IMR-90 (cell line): ENCODE results near the gene KRT7. TPM values are rescaled to one million over a fixed set of nuclear protein-coding genes. Genes with fewer than 3 reads are reported as not detected.

Experiments
- ATAC-seq: fragments of 200-7000 bp; cut with Tn5 transposase; 2 replicates; pipeline ENCODE4 v1.9.1; 2020; ENCODE audit warnings: low read depth, mild to moderate bottlenecking, moderate library complexity
- BruUV-seq: library from RNA; stranded (reverse); fragments of 400-500 nt; replicated peaks from 2 replicates; lab custom pipeline; 2021; lab: Mats Ljungman, UMichigan
- CTCF ChIA-PET: fragments of 300-600 bp; formaldehyde crosslinking; extraction: SDS; loops from one replicate; lab custom pipeline; 2021; ENCODE audit warnings: antibody characterized with exemption; lab: Yijun Ruan, JAX
- POLR2A ChIA-PET: fragments of 300-600 bp; sonication (Branson Sonifier 250); formaldehyde crosslinking; loops from one replicate; lab custom pipeline; 2022; ENCODE audit warnings: antibody characterized with exemption; ENCODE audit not compliant: unreplicated experiment; lab: Charles Lee
- DNase-seq: peaks from one replicate; pipeline ENCODE4 v3.0.0; 2013
- H2AFZ ChIP-seq: replicated peaks from 2 replicates; pipeline ENCODE3; 2013; ENCODE audit warnings: low read length, mild to moderate bottlenecking; ENCODE audit not compliant: poor library complexity
- H2AK5ac ChIP-seq: 2 replicates; pipeline ENCODE4 v1.6.1; 2013; ENCODE audit warnings: low read depth, low read length, inconsistent platforms
- H2AK9ac ChIP-seq: replicated peaks from 2 replicates; pipeline ENCODE3; 2013; ENCODE audit warnings: mild to moderate bottlenecking, low read depth, low read length, moderate library complexity; ENCODE audit not compliant: poor library complexity
- H2BK120ac ChIP-seq: 2 replicates; pipeline ENCODE4 v1.6.1; 2013; ENCODE audit warnings: low read depth, low read length, inconsistent platforms
- H2BK15ac ChIP-seq: 3 replicates; pipeline ENCODE4 v1.6.1; 2013; ENCODE audit warnings: low read depth, low read length, inconsistent platforms
- H2BK20ac ChIP-seq: 2 replicates; pipeline ENCODE4 v1.6.1; 2013; ENCODE audit warnings: low read depth, mild to moderate bottlenecking, inconsistent platforms, low read length, moderate library complexity
- H2BK5ac ChIP-seq: 2 replicates; pipeline ENCODE4 v1.6.1; 2013; ENCODE audit warnings: mild to moderate bottlenecking, low read depth, low read length, inconsistent platforms; ENCODE audit not compliant: poor library complexity, severe bottlenecking
- H3K14ac ChIP-seq: replicated peaks from 2 replicates; pipeline ENCODE4 v1.6.1; 2013; ENCODE audit warnings: low read depth, low read length, inconsistent platforms
- H3K18ac ChIP-seq: 2 replicates; pipeline ENCODE4 v1.6.1; 2013; ENCODE audit warnings: low read depth, low read length, control low read depth
- H3K23ac ChIP-seq: 2 replicates; pipeline ENCODE4 v1.6.1; 2013; ENCODE audit warnings: low read depth, low read length, inconsistent platforms
- H3K27ac ChIP-seq: 2 replicates; pipeline ENCODE4 v1.5.1; 2013; ENCODE audit warnings: mild to moderate bottlenecking, control low read depth, low read length; ENCODE audit not compliant: insufficient read depth
- H3K27me3 ChIP-seq: 2 replicates; pipeline ENCODE4 v1.6.1; 2013; ENCODE audit warnings: low read length; ENCODE audit not compliant: control insufficient read depth, insufficient read depth
- H3K36me3 ChIP-seq: 2 replicates; pipeline ENCODE4 v1.6.1; 2013; ENCODE audit warnings: low read length, mixed read lengths; ENCODE audit not compliant: control insufficient read depth, insufficient read depth
- H3K4ac ChIP-seq: 2 replicates; pipeline ENCODE4 v1.6.1; 2013; ENCODE audit warnings: low read depth, low read length, inconsistent platforms
- H3K4me1 ChIP-seq: 2 replicates; pipeline ENCODE4 v1.6.1; 2013; ENCODE audit warnings: low read length, mixed read lengths; ENCODE audit not compliant: control insufficient read depth, insufficient read depth
- H3K4me2 ChIP-seq: 2 replicates; pipeline ENCODE4 v1.6.1; 2013; ENCODE audit warnings: low read depth, mild to moderate bottlenecking, control low read depth, low read length, moderate library complexity
- H3K4me3 ChIP-seq: 2 replicates; pipeline ENCODE4 v1.5.1; 2013; ENCODE audit warnings: low read depth, mild to moderate bottlenecking, control low read depth, low read length, moderate library complexity; ENCODE audit not compliant: insufficient read depth
- H3K56ac ChIP-seq: 2 replicates; pipeline ENCODE4 v1.6.1; 2013; ENCODE audit warnings: low read length, inconsistent platforms; ENCODE audit not compliant: insufficient read depth; ENCODE audit errors: extremely low read depth
- H3K79me1 ChIP-seq, 2 experiments: 2 replicates each; pipeline ENCODE4 v1.6.1; 2013; ENCODE audit warnings: low read length in 2 of 2, inconsistent platforms in 1 of 2, low read depth in 1 of 2
- H3K9ac ChIP-seq: 2 replicates; pipeline ENCODE4 v1.6.1; 2013; ENCODE audit warnings: low read depth, low read length, control low read depth
- H3K9me1 ChIP-seq: 2 replicates; pipeline ENCODE4 v1.6.1; 2013; ENCODE audit warnings: low read length, inconsistent platforms; ENCODE audit not compliant: insufficient read depth
- H3K9me3 ChIP-seq: 2 replicates; pipeline ENCODE4 v1.6.1; 2013; ENCODE audit warnings: low read length; ENCODE audit not compliant: control insufficient read depth, insufficient read depth
- H4K20me1 ChIP-seq: 2 replicates; pipeline ENCODE4 v1.6.1; 2013; ENCODE audit warnings: low read length, inconsistent platforms; ENCODE audit not compliant: insufficient read depth
- H4K5ac ChIP-seq: 2 replicates; pipeline ENCODE4 v1.6.1; 2013; ENCODE audit warnings: mild to moderate bottlenecking, low read depth, low read length, control low read depth
- H4K8ac ChIP-seq, 2 experiments: 2 replicates each; pipeline ENCODE4 v1.6.1; 2013; ENCODE audit warnings: low read depth in 2 of 2, low read length in 2 of 2, control low read depth in 1 of 2, inconsistent platforms in 1 of 2
- H4K91ac ChIP-seq: 2 replicates; pipeline ENCODE4 v1.6.1; 2013; ENCODE audit warnings: low read depth, low read length, inconsistent platforms; ENCODE audit not compliant: insufficient read depth
- CEBPB ChIP-seq: IDR thresholded peaks from 2 replicates; pipeline ENCODE4 v1.6.1; 2012; ENCODE audit warnings: low read depth, low read length, improper control_type of control experiment
- MAZ ChIP-seq: IDR thresholded peaks from 2 replicates; pipeline ENCODE4 v1.6.1; 2012; ENCODE audit warnings: low read depth, mild to moderate bottlenecking, low read length, improper control_type of control experiment, moderate library complexity, borderline replicate concordance
- WGBS, 2 experiments: methylation state at CpG; one replicate each; pipeline versions ENCODE4 v1.1.5 to v1.1.7; 2013; ENCODE audit warnings: missing lambda C conversion rate in 2 of 2; ENCODE audit not compliant: insufficient read length in 1 of 2; ENCODE audit errors: extremely low coverage in 2 of 2; 5-methylcytosine and 5-hydroxymethylcytosine counted together
- dilution Hi-C: fragments of 300-500 bp; cut with HindIII; formaldehyde crosslinking; loops from one replicate; pipeline ENCODE4 v1.14.3; 2018; ENCODE audit warnings: low sequenced_read_pairs; ENCODE audit not compliant: unreplicated experiment
- in situ Hi-C: fragments of 300-500 bp; cut with MboI; formaldehyde crosslinking; loops from 3 replicates; pipeline ENCODE4 v1.14.3; 2019; ENCODE audit warnings: low sequenced_read_pairs, inconsistent platforms, mixed read lengths
- intact Hi-C: fragments of 100-400 bp; cut with micrococcal nuclease; formaldehyde crosslinking; loops from 2 replicates; pipeline ENCODE4 v1.10.0; 2022
- polyA plus RNA-seq, 3 experiments: library from polyadenylated mRNA; depleted of rRNA; stranded (reverse); fragments of >200 nt; gene quantifications; 2 replicates each; pipeline ENCODE4 v1.2.3, GENCODE V29; 2012; ENCODE audit warnings: low replicate concordance in 1 of 3
- total RNA-seq: library from RNA; depleted of rRNA; stranded (reverse); fragments of >200 nt; gene quantifications from 2 replicates; pipeline ENCODE4 v1.2.3, GENCODE V29; 2012

The KRT7 gene
- total and polyA plus RNA-seq, 2 of the 4 experiments (the other 2 are of a cell fraction) = 0.54 to 1.7 TPM

GRCh38 chr12:52226446-52226845, 6.6 kb upstream of the KRT7 start:
- no peak overlapping the region for H3K4ac ChIP-seq
- H3K9me1 ChIP-seq = peaks cover 33% of the 10 kb centered on the region
- H3K4me2 ChIP-seq = no peak overlapping the region
- H2AK9ac ChIP-seq = no peak overlapping the region
- H3K18ac ChIP-seq = no peak overlapping the region
- H2AFZ ChIP-seq = no peak overlapping the region
- dilution Hi-C loops (no loop called here), in situ Hi-C loops (no loop called here), intact Hi-C loops (no loop called here)
- DNase-seq = no peak
- peaks cover 0 to 10% of the 10 kb centered on the region in 2 experiments; a peak in 2 of 4 replicates for H3K79me1 ChIP-seq
- H2BK20ac ChIP-seq = peak overlapping the region; percentile 49; the same call in 1 of the 2 replicates
- H3K14ac ChIP-seq = no peak overlapping the region
- H2AK5ac ChIP-seq = no peak overlapping the region
- ChIA-PET POLR2A (no interaction called here), CTCF (no interaction called here)
- no peak overlapping the region for H4K8ac ChIP-seq
- ATAC-seq = no peak
- no peaks in the 10 kb centered on the region for H3K27me3 ChIP-seq
- TF ChIP-seq CEBPB = peak; percentile 47; the same call in 1 of the 2 replicates
- TF ChIP-seq MAZ = no peak
- H3K23ac ChIP-seq = no peak overlapping the region
- H3K36me3 ChIP-seq = no peaks in the 10 kb centered on the region
- H3K9me3 ChIP-seq = peaks cover 2% of the 10 kb centered on the region
- no peak overlapping the region for H3K27ac ChIP-seq
- H3K4me1 ChIP-seq = peaks cover 24% of the 10 kb centered on the region
- H2BK120ac ChIP-seq = peak overlapping the region; percentile 52; the same call in 1 of the 2 replicates
- no TSS peak for BruUV-seq
- 75% methylated on average over 2 of the region's 4 CpGs; no CpG with 5 or more reads in 1 of the 2 experiments for WGBS, 2 experiments
- H4K91ac ChIP-seq = no peak overlapping the region
- no peak overlapping the region for H3K9ac ChIP-seq
- no peaks in the 10 kb centered on the region for H4K20me1 ChIP-seq
- H4K5ac ChIP-seq = no peak overlapping the region
- no peak overlapping the region for H3K56ac ChIP-seq
- H2BK15ac ChIP-seq = no peak overlapping the region
- H3K4me3 ChIP-seq = no peak overlapping the region
- no peak overlapping the region for H2BK5ac ChIP-seq
